ENCODE measurements around the gene IRAG1. TPM values are rescaled to one million over a fixed set of nuclear protein-coding genes. Genes with fewer than 3 reads are reported as not detected.

The IRAG1 gene
- total and polyA plus RNA-seq, 2 of the 13 experiments (the other 11 are each of a cell fraction or from before 2014, with no cell fraction given) = 0.13 to 0.20 TPM

GRCh38 chr11:10658621-10659338 is 34.8 kb downstream of the IRAG1 start:
- H3K4me3 ChIP-seq (replicated peaks in 1 of 3; ENCODE audit: insufficient read depth in 1 of 3, low read depth in 2 of 3, low read length in 3 of 3) = peak overlapping the region in 1 of 3 experiments; percentile 42; a peak in 2 of 6 replicates
- in situ Hi-C loops (cut with HindIII; ENCODE audit: extremely low pct_ligation_motif_present, low pct_unique_long_range_greater_than_20kb) = no loop called here

More at GRCh38 chr11:10658621-10659338, 34.8 kb downstream of the IRAG1 start:
- DNase-seq (ENCODE audit: low spot score) (no peak), FAIRE-seq (no peak), ATAC-seq (peak; percentile 74)
- Histone ChIP-seq H3K36me3 (replicated peaks in 1 of 2; ENCODE audit: control insufficient read depth in 1 of 2, insufficient read depth in 2 of 2, low read length in 2 of 2) (no peaks in the 10 kb centered on the region), H2AFZ (ENCODE audit: low read length) (peak overlapping the region; percentile 23), H3K27me3 (ENCODE audit: control insufficient read depth in 1 of 2, insufficient read depth in 2 of 2, low read length in 2 of 2) (no peaks in the 10 kb centered on the region), H4K20me1 (ENCODE audit: insufficient read depth, low read length) (no peaks in the 10 kb centered on the region), H3K9me3 (ENCODE audit: low read length) (no peaks in the 10 kb centered on the region), H3K9ac (ENCODE audit: insufficient read depth, low read depth, low read length) (peak overlapping the region; percentile 10; the same call in 1 of the 2 replicates), H3K4me2 (ENCODE audit: low read depth, low read length) (peak overlapping the region; percentile 69), H3K4me1 (ENCODE audit: insufficient read depth, low read length) (peaks cover 29% of the 10 kb centered on the region), H3K79me2 (ENCODE audit: insufficient read depth, low read length) (no peaks in the 10 kb centered on the region), H3K27ac (ENCODE audit: extremely low read length, insufficient read depth, low read length) (no peak overlapping the region)
- no TSS peak for BruUV-seq (replicated peaks)
- ChIA-PET POLR2A (interaction anchor here (0.7 kb wide), 1 partner anchor 41 kb away, joined by 3 read pairs; no protein-coding TSS in a partner anchor), CTCF (ENCODE audit: low intra/inter-chr PET ratio, low total read pairs) (no interaction called here)
- intact Hi-C loops (cut with micrococcal nuclease; ENCODE audit: unreplicated experiment) = loop anchor here (10.0 kb wide), 1 partner anchor 76 kb away; no protein-coding TSS in a partner anchor
- 83% methylated on average over 1 of the region's 6 CpGs for WGBS (ENCODE audit: low lambda C conversion rate)
- TF ChIP-seq SP1 (IDR thresholded peaks at IDR 0.05) (no peak), SP1 (CRISPR knock-in tag; IDR thresholded peaks at IDR 0.05) (no peak), RAD51 (IDR thresholded peaks at IDR 0.05; ENCODE audit: borderline replicate concordance) (no peak), HOMEZ (CRISPR knock-in tag; IDR thresholded peaks at IDR 0.05; ENCODE audit: low read depth) (no peak), MXD4 (CRISPR knock-in tag; IDR thresholded peaks at IDR 0.05) (no peak), ZNF501 (CRISPR knock-in tag; IDR thresholded peaks at IDR 0.05) (no peak)
